Measurements from ENCODE around the gene MRPL18.

GRCh38 chr6:159758031-159759001 lies 32.0 kb upstream of the MRPL18 start:
- TF ChIP-seq GABPA (tag; conservative IDR thresholded peaks at IDR 0.05; ENCODE audit: low read depth) = no peak
- TF ChIP-seq CREB1 (IDR thresholded peaks at IDR 0.05) = no peak
- no peak for TF ChIP-seq CREB1 (CRISPR knock-in tag; IDR thresholded peaks at IDR 0.05)
- no peak for TF ChIP-seq KAT7 (CRISPR knock-in tag; IDR thresholded peaks at IDR 0.05; ENCODE audit: borderline replicate concordance)
- TF ChIP-seq HMG20A (CRISPR knock-in tag; conservative IDR thresholded peaks at IDR 0.05) = no peak
- TF ChIP-seq TFE3 (CRISPR knock-in tag; IDR thresholded peaks at IDR 0.05) = no peak
- no peak for TF ChIP-seq PCBP2 (IDR thresholded peaks at IDR 0.05; ENCODE audit: low read depth, low read length, poor library complexity, severe bottlenecking)
- TF ChIP-seq GTF2A2 (tag; IDR thresholded peaks at IDR 0.05) = no peak
- TF ChIP-seq ZNF695 (CRISPR knock-in tag; IDR thresholded peaks at IDR 0.05) = no peak
- no peak for TF ChIP-seq ZNF274 (IDR thresholded peaks at IDR 0.05; ENCODE audit: borderline replicate concordance, low read depth, low read length)
- no peak for TF ChIP-seq HNRNPLL (IDR thresholded peaks at IDR 0.05; ENCODE audit: low read depth, low read length, poor library complexity, severe bottlenecking)
- TF ChIP-seq BCL6 (CRISPR knock-in tag; IDR thresholded peaks at IDR 0.05) = no peak
- TF ChIP-seq POLR2A (conservative IDR thresholded peaks at IDR 0.05) = no peak; the same call in 1 of the 2 replicates
- TF ChIP-seq, protein P1, sequence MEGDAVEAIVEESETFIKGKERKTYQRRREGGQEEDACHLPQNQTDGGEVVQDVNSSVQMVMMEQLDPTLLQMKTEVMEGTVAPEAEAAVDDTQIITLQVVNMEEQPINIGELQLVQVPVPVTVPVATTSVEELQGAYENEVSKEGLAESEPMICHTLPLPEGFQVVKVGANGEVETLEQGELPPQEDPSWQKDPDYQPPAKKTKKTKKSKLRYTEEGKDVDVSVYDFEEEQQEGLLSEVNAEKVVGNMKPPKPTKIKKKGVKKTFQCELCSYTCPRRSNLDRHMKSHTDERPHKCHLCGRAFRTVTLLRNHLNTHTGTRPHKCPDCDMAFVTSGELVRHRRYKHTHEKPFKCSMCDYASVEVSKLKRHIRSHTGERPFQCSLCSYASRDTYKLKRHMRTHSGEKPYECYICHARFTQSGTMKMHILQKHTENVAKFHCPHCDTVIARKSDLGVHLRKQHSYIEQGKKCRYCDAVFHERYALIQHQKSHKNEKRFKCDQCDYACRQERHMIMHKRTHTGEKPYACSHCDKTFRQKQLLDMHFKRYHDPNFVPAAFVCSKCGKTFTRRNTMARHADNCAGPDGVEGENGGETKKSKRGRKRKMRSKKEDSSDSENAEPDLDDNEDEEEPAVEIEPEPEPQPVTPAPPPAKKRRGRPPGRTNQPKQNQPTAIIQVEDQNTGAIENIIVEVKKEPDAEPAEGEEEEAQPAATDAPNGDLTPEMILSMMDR (IDR thresholded peaks at IDR 0.05 in 2 of 3, conservative IDR thresholded peaks at IDR 0.05 in 1 of 3; ENCODE audit: insufficient read depth in 2 of 3, low read depth in 1 of 3, low read length in 3 of 3) = peak in 1 of 3 experiments; percentile 42; a peak in 2 of 6 replicates

Data from K562 (cell line).